Measurements from ENCODE around the gene TCEA3.

Gene TCEA3

GRCh38 chr1:23424293-23425192, at the start of gene TCEA3:
Gene TCEA3, minus strand, starts transcription at chr1:23424748. Its CDS starts 115 bp downstream, at chr1:23424633.
- no peak for DNase-seq (ENCODE audit: low read depth)

- DNase-seq (ENCODE audit: low read depth), result peak; percentile 47
Measured at GRCh38 chr1:23473037-23473800, 48.7 kb upstream of the TCEA3 start.

- DNase-seq (ENCODE audit: low read depth), result no peak
Measured at GRCh38 chr1:23472351-23473036, 47.9 kb upstream of the TCEA3 start.

- DNase-seq (ENCODE audit: low read depth), result no peak
Measured at GRCh38 chr1:23471473-23472075, 47.0 kb upstream of the TCEA3 start.

- peak; percentile 68 for DNase-seq (ENCODE audit: low read depth)
Measured at GRCh38 chr1:23470282-23471070, 45.9 kb upstream of the TCEA3 start.

GRCh38 chr1:23469372-23469982, 44.9 kb upstream of the TCEA3 start:
- no peak for DNase-seq (ENCODE audit: low read depth)

GRCh38 chr1:23466423-23466989, 42.0 kb upstream of the TCEA3 start:
- DNase-seq (ENCODE audit: low read depth), result no peak

- no peak for DNase-seq (ENCODE audit: low read depth)
Measured at GRCh38 chr1:23463286-23463685, 38.7 kb upstream of the TCEA3 start.

GRCh38 chr1:23462766-23463165, 38.2 kb upstream of the TCEA3 start:
- no peak for DNase-seq (ENCODE audit: low read depth)

GRCh38 chr1:23461050-23461449, 36.5 kb upstream of the TCEA3 start:
- DNase-seq (ENCODE audit: low read depth), result no peak

GRCh38 chr1:23460519-23460918, 36.0 kb upstream of the TCEA3 start:
- DNase-seq (ENCODE audit: low read depth), result no peak

GRCh38 chr1:23459338-23459757, 34.8 kb upstream of the TCEA3 start:
- DNase-seq (ENCODE audit: low read depth), result no peak

GRCh38 chr1:23456226-23456625, 31.7 kb upstream of the TCEA3 start:
- peak; percentile 8 for DNase-seq (ENCODE audit: low read depth)

- DNase-seq (ENCODE audit: low read depth), result no peak
Measured at GRCh38 chr1:23453455-23454000, 29.0 kb upstream of the TCEA3 start.

- no peak for DNase-seq (ENCODE audit: low read depth)
Measured at GRCh38 chr1:23452011-23452411, 27.5 kb upstream of the TCEA3 start.

GRCh38 chr1:23451441-23451840, 26.9 kb upstream of the TCEA3 start:
- DNase-seq (ENCODE audit: low read depth), result no peak

GRCh38 chr1:23450894-23451293, 26.3 kb upstream of the TCEA3 start:
- DNase-seq (ENCODE audit: low read depth), result no peak

GRCh38 chr1:23449958-23450357, 25.4 kb upstream of the TCEA3 start:
- no peak for DNase-seq (ENCODE audit: low read depth)

- no peak for DNase-seq (ENCODE audit: low read depth)
Measured at GRCh38 chr1:23449306-23449705, 24.8 kb upstream of the TCEA3 start.

GRCh38 chr1:23448846-23449245, 24.3 kb upstream of the TCEA3 start:
- peak; percentile 23 for DNase-seq (ENCODE audit: low read depth)
